Transverse colon (tissue), 4 donors: Measurements from ENCODE around the gene PPP1R37. TPM values are rescaled to one million over a fixed set of nuclear protein-coding genes. Genes with fewer than 3 reads are reported as not detected.

Experiments used
- DNase-seq: peaks from one replicate; pipeline ENCODE4 v3.0.0-alpha.2; 2019
- H3K27ac ChIP-seq, 4 donors: fragments of 200-600 bp; sonication (generic); 2 replicates each; pipeline ENCODE4 v1.5.1; 2016 to 2018; ENCODE audit warnings: inconsistent platforms in 4 of 4
- H3K27me3 ChIP-seq: fragments of 200-600 bp; sonication (generic); 2 replicates; pipeline ENCODE4 v1.5.1; 2017; ENCODE audit warnings: inconsistent platforms
- H3K36me3 ChIP-seq, 4 donors: fragments of 200-600 bp; sonication (generic); 2 replicates each; pipeline ENCODE4 v1.5.1; 2017 to 2019; ENCODE audit warnings: inconsistent platforms in 4 of 4
- H3K4me1 ChIP-seq, 4 donors: fragments of 200-600 bp; sonication (generic); 2 replicates each; pipeline ENCODE4 v1.5.1; 2017 to 2020; ENCODE audit warnings: inconsistent platforms in 4 of 4
- H3K4me3 ChIP-seq, 4 donors: fragments of 200-600 bp; sonication (generic); 1 replicate in 1 of 4; 2 replicates in 3 of 4; pipeline versions ENCODE4 v1.5.1 to v1.6.1; 2017 to 2019; ENCODE audit warnings: inconsistent platforms in 4 of 4
- H3K9me3 ChIP-seq, 2 donors: fragments of 200-600 bp; sonication (generic); 2 replicates each; pipeline ENCODE4 v1.5.1; 2017 to 2019; ENCODE audit warnings: inconsistent platforms in 2 of 2
- EP300 ChIP-seq: sonication (generic); formaldehyde crosslinking; IDR thresholded peaks from one replicate; pipeline ENCODE4 v1.6.1; 2017; ENCODE audit warnings: antibody characterized with exemption, low read depth
- POLR2A ChIP-seq: fragments of 450-650 bp; IDR thresholded peaks from one replicate; pipeline ENCODE4 v1.6.1; 2016; ENCODE audit warnings: antibody characterized with exemption, mild to moderate bottlenecking, moderate library complexity
- POLR2AphosphoS5 ChIP-seq, 3 donors: sonication (generic); formaldehyde crosslinking; IDR thresholded peaks; one replicate each; pipeline ENCODE4 v1.6.1; 2016; ENCODE audit warnings: antibody characterized with exemption in 3 of 3
- WGBS, 2 donors: methylation state at CpG; one replicate each; pipeline ENCODE4 v1.1.5; 2018; ENCODE audit warnings: low coverage in 1 of 2; 5-methylcytosine and 5-hydroxymethylcytosine counted together
- in situ Hi-C, 4 donors: fragments of 200-750 bp; cut with MboI; loops; one replicate each; pipeline versions ENCODE4 v1.15.0 to v1.15.1; 2017; ENCODE audit warnings: low sequenced_read_pairs in 3 of 4, low pct_ligation_motif_present in 1 of 4, low pct_unique_long_range_greater_than_20kb in 1 of 4
- intact Hi-C: fragments of 100-400 bp; cut with DNase I; formaldehyde crosslinking; loops from one replicate; pipeline ENCODE4 v1.15.1; 2023; ENCODE audit warnings: low total_unique reads
- total RNA-seq, 4 donors: library from RNA; depleted of rRNA; stranded (reverse); fragments of >200 nt; gene quantifications; one replicate each; pipeline ENCODE4 v1.1.0, GENCODE V29; 2016
- TF ChIP-seq, protein P1 (sequence below), 5 experiments: fragments of 200-600 bp in 3 of 5; fragments of 450-650 bp in 2 of 5; sonication (generic) in 3 of 5; IDR thresholded peaks; 1 replicate in 2 of 5; 2 replicates in 3 of 5; pipeline ENCODE4 v1.5.1; 2016 to 2017; ENCODE audit warnings: antibody characterized with exemption in 5 of 5, inconsistent platforms in 3 of 5, mild to moderate bottlenecking in 2 of 5, moderate library complexity in 1 of 5

The PPP1R37 gene
- total RNA-seq, 4 donors from 2014 or later, result 31.1 to 92.5 (median 45.2) TPM

DNA sequence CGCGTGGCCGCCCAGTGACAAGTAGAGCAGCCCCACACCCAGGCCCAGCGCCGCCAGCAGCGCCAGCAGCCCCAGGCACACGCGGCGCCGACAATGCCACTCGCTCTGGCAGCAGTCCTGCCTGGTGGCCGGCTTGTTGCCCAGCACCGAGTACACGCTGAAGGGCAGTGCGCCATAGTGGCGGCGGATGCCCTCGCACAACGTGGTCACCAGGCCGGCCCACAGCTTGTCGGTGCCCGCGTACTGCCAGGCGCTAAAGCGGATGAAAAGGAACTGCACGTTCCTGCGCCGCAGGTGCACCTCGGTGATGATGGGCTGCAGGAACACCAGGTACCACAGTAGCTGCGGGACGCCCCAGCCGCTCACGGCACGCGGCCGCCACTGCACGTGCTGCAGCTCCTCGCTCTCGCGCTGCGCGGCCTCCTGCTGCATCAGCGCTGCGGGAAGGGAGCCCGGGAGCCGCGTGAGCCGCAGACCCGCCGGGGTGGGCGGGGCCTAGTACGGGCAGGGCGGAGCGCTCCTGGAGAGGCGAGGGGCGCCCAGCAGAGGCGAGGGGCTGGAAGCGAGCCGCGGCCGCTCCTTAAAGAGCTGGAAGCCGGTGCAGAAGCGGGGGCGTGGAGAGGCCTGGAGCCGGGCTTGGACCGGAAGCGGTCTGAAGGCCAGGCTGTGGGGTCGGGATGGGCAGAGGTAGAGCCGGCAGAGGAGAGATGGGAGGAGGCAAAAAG lies 60.5 kb downstream of the PPP1R37 start:
- Histone ChIP-seq H3K36me3 (no peaks in the 10 kb centered on the region), H3K9me3 (no peaks in the 10 kb centered on the region), H3K27me3 (peaks cover 59% of the 10 kb centered on the region), H3K27ac (peak overlapping the region in 2 of 4 donors; percentile 14 to 23), H3K4me1 (peaks cover 20 to 32% (median 25%) of the 10 kb centered on the region in 4 donors), H3K4me3 (peak overlapping the region in 2 of 4 donors; percentile 24 to 27)
- intact Hi-C loops, result no loop called here
- 0 to 2% methylated on average over 7 to 57 of the region's 69 CpGs for WGBS, 2 donors
- in situ Hi-C loops, result no loop called here
- DNase-seq, result peak; percentile 36
- TF ChIP-seq EP300 (no peak), POLR2A (no peak), POLR2AphosphoS5 (IDR thresholded peaks at IDR 0.05) (no peak)
- TF ChIP-seq, protein P1, sequence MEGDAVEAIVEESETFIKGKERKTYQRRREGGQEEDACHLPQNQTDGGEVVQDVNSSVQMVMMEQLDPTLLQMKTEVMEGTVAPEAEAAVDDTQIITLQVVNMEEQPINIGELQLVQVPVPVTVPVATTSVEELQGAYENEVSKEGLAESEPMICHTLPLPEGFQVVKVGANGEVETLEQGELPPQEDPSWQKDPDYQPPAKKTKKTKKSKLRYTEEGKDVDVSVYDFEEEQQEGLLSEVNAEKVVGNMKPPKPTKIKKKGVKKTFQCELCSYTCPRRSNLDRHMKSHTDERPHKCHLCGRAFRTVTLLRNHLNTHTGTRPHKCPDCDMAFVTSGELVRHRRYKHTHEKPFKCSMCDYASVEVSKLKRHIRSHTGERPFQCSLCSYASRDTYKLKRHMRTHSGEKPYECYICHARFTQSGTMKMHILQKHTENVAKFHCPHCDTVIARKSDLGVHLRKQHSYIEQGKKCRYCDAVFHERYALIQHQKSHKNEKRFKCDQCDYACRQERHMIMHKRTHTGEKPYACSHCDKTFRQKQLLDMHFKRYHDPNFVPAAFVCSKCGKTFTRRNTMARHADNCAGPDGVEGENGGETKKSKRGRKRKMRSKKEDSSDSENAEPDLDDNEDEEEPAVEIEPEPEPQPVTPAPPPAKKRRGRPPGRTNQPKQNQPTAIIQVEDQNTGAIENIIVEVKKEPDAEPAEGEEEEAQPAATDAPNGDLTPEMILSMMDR (IDR thresholded peaks at IDR 0.05), result no peak

DNA sequence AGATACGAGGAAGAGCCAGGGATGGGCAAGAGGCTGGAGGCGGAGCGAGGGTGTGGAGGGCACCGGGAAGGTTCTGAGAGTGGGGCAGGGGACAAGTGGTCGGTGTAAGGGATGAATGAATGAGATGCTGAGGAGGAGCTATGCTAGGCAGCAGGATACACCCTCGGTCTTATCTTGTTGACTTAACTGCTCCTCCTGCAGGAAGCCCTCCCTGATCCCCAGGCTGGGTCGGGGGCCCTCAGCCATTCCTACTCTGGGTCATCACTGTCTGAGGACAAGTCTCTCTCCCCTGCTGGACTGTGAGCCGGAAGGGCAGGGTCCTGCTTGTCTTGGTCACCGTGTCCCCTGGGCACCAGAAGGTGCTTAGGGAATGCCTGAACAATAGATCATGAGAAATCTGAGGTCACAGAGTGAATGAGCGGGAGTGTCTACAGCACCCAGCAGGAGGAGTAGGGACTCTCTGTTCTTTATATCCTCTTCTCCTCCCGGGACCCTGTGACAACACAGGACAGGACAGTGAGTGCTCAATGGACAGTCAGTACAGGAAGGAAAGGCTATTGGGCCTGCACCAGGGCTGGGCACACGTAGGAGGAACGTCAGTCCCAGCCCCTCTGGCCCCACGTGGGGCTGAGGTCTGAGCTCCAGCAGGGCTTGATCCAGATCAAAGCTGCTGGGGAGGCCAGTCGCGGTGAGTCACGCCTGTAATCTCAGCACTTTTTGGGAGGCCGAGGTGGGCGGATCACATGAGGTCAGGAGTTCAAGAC lies 61.3 kb downstream of the PPP1R37 start:
- TF ChIP-seq, protein P1 (IDR thresholded peaks at IDR 0.05), result no peak
- TF ChIP-seq EP300 (no peak), POLR2A (no peak), POLR2AphosphoS5 (IDR thresholded peaks at IDR 0.05) (no peak)
- Histone ChIP-seq H3K4me3 (peak overlapping the region in 2 of 4 donors; percentile 24 to 27), H3K27me3 (peaks cover 66% of the 10 kb centered on the region), H3K36me3 (no peaks in the 10 kb centered on the region), H3K9me3 (no peaks in the 10 kb centered on the region), H3K27ac (no peak overlapping the region), H3K4me1 (peaks cover 20 to 32% (median 25%) of the 10 kb centered on the region in 4 donors)
- intact Hi-C loops (no loop called here), in situ Hi-C loops (no loop called here)
- 38 to 60% methylated on average over 3 to 18 of the region's 19 CpGs for WGBS, 2 donors
- DNase-seq, result no peak

DNA sequence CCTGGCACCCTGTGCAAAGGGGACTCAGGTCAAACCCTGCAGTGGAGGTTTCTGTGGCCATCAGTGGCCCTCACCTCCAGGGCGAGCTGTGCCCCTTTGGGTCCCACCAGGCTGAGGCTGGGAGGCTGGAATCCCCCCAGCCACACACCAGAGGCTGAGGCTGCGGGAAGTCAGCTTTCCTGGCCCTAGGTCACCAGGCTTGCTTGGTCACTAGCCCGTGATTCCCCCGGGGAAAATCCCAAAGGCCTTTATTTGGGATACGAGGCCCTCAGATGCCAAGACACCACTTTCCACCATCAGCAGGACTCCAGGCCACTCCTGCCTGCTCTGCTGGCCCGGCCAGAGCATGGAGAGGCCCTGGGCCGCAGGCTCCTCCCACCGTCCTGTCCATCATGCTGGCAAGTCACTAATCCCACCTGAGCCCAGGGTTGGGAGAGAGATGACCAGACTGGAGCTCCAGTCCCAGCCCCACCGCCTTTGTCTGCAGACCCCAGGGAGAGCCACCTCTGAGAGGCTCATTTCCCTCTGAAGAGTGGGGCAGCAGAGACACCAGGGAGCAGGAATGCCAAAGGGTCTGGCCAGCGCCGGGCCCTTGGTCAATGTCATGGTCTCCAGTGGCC lies 63.1 kb downstream of the PPP1R37 start:
- in situ Hi-C loops (no loop called here), intact Hi-C loops (no loop called here)
- Histone ChIP-seq H3K36me3 (no peaks in the 10 kb centered on the region), H3K27me3 (peaks cover 74% of the 10 kb centered on the region), H3K27ac (no peak overlapping the region), H3K4me1 (peaks cover 20 to 32% (median 25%) of the 10 kb centered on the region in 4 donors), H3K4me3 (no peak overlapping the region), H3K9me3 (no peaks in the 10 kb centered on the region)
- no peak for TF ChIP-seq POLR2A
- TF ChIP-seq, protein P1 (IDR thresholded peaks at IDR 0.05), result no peak
- TF ChIP-seq EP300, result no peak
- TF ChIP-seq POLR2AphosphoS5 (IDR thresholded peaks at IDR 0.05), result no peak
- DNase-seq, result no peak
- 76% methylated on average over 10 of the region's 11 CpGs; no CpG with 5 or more reads in 1 of the 2 donors for WGBS, 2 donors

DNA sequence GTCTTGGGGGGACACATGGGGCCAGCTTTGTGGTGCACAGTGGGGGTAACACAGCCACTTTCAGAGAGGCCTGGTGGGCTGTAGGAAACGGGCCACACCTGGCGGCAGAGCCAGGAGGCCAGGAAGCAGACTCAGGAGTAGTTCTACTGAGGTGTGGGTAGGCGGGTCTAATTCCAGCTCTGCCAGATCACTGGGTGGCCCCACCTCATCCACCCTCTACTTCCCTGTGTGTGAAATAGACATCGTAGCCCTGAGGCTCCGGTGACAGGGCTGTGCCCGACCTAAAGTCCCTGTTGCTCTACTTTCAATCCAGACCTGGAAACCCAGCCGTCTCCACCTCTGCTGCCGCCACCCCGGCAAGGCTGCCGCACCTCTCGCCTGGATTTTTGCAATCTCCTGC lies 63.8 kb downstream of the PPP1R37 start:
- no peak overlapping the region for H3K27ac ChIP-seq
- 42% methylated on average over 11 of the region's 11 CpGs; no CpG with 5 or more reads in 1 of the 2 donors for WGBS, 2 donors
- intact Hi-C loops (no loop called here), in situ Hi-C loops (no loop called here)
- peak; percentile 41 for DNase-seq
- H3K9me3 ChIP-seq, result no peaks in the 10 kb centered on the region
- H3K4me3 ChIP-seq, result no peak overlapping the region
- no peaks in the 10 kb centered on the region for H3K36me3 ChIP-seq
- H3K27me3 ChIP-seq, result peaks cover 72% of the 10 kb centered on the region
- TF ChIP-seq EP300, result no peak
- no peak for TF ChIP-seq POLR2AphosphoS5 (IDR thresholded peaks at IDR 0.05)
- H3K4me1 ChIP-seq, result peaks cover 20 to 29% (median 25%) of the 10 kb centered on the region in 4 donors
